Measurements from ENCODE around the gene ZNF280B.
"Not testable (repeated sequence)": the region's sequence is repeated elsewhere in the genome, so short reads cannot be mapped to it uniquely, and the experiment has no call there.

ZNF280B gene

DNA sequence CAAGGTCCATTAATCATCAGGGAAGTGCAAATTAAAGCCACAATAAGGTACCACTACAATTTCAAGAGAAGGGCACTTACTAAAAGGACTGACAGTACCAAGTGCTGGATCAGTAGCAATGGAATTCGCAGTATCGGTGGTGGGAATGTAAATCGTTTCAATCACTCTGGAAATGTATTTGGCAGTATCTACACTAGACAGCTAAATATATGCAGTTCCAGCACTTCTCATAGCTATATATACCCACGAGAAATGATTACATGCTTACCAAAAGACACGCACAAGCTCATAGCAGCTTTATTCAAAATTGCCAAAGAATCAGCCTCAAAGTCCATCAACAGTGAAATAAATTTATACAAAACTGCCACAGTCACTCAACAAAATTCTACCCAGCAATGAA, 4.4 kb upstream of the ZNF280B start:
- DNase-seq (ENCODE audit: low read depth, low spot score): no peak
- no peak overlapping the region for H3K27ac ChIP-seq

DNA sequence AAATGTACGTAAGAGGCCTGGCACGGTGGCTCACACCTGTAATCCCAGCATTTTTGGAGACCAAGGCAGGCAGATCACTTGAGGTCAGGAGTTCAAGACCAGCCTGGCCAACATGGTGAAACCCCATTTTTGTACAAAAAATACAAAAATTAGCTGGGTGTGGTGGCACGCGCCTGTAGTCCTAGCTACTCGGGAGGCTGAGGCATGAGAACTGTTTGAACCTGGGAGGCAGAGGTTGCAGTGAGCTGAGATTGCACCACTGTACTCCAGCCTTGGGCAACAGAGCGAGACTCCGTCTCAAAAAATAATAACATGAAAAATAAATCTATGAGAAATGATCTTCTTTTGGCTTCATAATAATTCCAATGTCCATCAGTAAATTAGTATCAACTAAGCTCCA, 2.3 kb upstream of the ZNF280B start:
- not testable (repeated sequence) for DNase-seq (ENCODE audit: low read depth, low spot score)

DNA sequence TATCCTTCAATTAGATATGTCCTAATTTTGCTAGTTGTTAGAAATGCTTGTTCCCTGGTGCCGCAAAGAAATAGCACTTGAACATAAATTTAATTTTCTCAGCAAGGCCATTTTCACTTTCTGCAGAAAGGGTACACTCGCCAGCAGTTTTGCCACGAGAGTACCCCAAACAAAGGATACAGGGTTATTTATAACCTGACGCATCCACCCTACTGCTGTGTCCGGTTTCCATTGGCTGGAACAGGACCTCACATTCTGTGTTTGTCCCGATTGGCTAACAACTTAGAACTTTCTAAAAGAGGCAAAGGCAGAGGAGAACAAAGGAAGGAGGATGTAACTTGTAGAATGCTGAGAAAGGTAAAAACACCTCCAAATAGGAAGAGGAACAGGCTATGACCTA, 1.4 kb upstream of the ZNF280B start:
- DNase-seq (ENCODE audit: low read depth, low spot score): not testable (repeated sequence)

More for the DNA sequence above, 2.3 kb upstream of the ZNF280B start:
- H3K27ac ChIP-seq: not testable (repeated sequence)

DNA sequence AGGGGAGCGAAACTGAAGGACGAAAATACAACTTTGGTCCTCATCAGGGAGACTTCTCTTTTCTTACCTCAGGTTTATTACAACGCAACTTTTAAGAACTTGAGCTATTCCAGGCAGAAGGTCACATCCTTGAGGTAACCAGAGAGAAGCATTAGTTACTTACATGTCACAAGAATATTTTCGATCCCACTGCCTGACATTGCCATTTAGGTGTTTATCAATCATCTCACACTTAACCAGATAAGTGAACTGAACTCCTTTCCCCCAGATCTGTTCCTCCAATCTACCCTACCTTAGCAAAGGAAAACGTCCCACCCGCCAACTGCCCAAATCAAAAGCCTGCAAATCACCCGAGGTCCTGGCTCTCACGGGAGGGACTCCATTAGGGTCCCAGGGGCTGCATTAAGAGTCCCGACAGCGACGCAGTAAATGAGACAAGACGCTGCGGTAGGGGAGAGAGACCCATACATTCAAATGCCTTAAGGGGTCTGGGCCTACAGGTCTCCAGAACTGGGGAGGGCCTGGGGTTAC, 734 bp downstream of the ZNF280B start:
- DNase-seq (ENCODE audit: low read depth, low spot score): no peak
- no peak overlapping the region for H3K27ac ChIP-seq

More for the DNA sequence above, 1.4 kb upstream of the ZNF280B start:
- H3K27ac ChIP-seq: not testable (repeated sequence)

DNA sequence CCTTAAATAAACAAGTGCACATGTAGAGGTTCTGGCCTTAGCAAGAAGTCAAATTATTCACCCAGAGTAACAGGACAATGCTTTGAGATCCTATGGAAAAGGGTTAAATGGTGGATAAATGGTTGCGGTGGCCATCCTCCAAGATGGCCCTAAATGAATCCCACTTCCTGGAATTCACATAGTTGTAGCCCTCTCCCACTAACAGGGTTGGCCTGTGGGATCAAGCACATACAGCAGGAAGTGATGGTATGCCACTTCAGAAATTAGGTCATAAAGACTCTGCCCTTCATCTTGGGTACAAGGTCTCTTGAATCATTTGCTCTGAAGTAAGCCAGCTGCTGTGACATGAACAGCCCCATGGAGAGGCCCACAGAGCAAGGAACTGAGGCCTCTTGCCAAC, 1.8 kb downstream of the ZNF280B start:
- DNase-seq (ENCODE audit: low read depth, low spot score): no peak

DNA sequence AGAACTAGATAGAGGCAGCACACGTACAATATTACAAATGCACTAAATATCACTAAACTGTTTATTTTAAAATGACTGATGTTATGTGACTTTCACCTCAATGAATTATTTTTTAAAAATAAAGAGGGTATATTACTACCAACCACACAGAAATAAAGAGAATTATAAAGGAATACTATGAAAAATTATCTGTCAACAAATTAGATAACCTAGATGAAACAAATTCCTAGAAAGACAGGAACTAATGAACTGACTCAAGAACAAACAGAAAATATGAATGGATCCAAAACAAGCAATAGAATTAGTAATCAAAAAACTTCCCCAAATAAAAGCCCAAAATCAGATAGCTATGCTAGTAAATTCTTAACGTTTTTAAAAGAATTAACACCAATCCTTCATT, 10.3 kb downstream of the ZNF280B start:
- no peak overlapping the region for H3K27ac ChIP-seq
- no peak for DNase-seq (ENCODE audit: low read depth, low spot score)

More for the DNA sequence above, 1.8 kb downstream of the ZNF280B start:
- H3K27ac ChIP-seq: no peak overlapping the region

DNA sequence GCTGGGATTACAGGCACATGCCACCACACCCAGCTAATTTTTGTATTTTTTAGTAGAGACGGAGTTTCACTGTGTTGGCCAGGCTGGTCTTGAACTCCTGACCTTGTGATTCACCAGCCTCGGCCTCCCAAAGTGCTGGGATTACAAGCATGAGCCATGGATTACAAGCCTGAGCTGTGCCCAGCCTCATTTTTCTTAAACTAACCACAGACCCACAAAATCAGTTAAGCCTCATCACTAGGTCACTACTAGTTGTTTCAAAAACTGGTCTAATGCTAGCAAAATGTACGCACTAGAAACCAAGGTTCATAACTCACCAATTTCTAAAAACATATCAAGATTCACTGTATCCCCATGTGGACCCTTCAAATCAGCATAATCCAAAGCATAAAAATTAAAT, 17.0 kb downstream of the ZNF280B start:
- H3K27ac ChIP-seq; DNase-seq (ENCODE audit: low read depth, low spot score): not testable (repeated sequence)

DNA sequence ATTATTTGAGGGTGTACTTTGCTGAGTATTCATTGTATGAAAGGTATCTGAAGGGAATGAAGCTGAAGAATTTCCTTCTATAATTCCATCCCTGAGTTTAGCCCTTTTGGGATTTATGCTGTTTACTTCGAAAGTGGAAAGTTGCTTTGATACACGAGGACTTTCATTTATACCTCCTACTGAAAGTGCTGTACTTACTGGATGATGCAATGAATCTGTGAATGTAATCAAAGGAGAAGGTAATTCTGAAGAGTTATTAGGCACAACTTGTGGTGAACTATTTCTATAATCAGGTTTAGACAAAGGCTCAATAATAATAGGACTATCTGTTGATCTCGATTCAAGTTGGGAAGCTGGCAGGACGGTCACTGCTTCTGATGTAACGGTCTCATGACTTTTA, 19.8 kb downstream of the ZNF280B start:
- no peak for DNase-seq (ENCODE audit: low read depth, low spot score)
- no peak overlapping the region for H3K27ac ChIP-seq

DNA sequence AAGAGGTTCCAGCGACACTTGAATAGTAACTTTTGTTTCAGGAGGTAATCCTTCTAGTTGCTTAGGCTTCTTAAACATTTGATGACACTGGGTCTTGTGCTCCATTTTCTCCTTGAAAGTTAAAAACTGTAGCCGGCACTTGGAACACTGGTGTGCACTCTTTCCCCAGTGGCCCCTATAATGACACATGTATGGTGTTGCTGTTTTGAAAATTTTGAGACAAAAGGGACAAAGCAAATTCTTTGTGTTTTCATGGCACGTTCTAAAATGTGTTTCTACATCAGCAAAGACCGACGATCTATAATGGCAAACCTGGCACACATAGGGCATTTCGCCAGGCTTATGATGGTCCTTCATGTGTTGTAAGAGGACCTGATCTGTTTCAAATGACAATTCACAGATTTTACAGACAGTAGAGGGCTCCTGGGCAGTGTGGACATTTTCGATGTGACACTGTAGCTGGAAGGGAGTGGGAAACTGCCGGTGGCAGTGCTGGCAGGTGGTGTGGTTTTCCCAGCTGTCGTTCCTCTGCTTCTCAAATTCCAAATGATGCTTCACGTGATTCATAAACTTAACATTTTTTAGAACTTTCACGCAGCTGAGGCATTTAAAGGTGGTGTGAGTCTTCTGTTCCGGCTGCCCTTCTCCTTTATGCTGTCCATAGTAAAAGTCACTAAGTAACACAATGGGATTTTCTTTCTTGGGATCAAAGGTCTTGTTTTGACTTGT, 20.5 kb downstream of the ZNF280B start:
- no peak overlapping the region for H3K27ac ChIP-seq
- no peak for DNase-seq (ENCODE audit: low read depth, low spot score)

DNA sequence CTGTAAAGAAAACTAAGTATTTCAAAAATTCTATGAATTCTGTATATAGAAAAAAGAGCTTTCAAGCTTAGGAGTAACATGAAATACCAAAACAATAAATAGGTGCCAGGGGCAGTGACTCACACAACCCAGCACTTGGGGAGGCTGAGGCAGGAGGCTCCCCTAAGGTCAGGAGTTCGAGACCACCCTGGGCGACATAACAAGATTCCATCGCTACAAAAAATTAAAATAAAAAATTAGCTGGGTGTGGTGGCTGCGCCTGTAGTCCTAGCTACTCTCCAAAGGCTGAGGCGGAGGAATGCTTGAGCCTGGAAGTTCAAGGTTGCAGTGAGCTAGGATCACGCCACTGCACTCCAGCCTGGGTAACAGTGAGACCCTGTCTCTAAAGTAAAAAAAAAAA, 21.5 kb downstream of the ZNF280B start:
- no peak overlapping the region for H3K27ac ChIP-seq
- DNase-seq (ENCODE audit: low read depth, low spot score): no peak

DNA sequence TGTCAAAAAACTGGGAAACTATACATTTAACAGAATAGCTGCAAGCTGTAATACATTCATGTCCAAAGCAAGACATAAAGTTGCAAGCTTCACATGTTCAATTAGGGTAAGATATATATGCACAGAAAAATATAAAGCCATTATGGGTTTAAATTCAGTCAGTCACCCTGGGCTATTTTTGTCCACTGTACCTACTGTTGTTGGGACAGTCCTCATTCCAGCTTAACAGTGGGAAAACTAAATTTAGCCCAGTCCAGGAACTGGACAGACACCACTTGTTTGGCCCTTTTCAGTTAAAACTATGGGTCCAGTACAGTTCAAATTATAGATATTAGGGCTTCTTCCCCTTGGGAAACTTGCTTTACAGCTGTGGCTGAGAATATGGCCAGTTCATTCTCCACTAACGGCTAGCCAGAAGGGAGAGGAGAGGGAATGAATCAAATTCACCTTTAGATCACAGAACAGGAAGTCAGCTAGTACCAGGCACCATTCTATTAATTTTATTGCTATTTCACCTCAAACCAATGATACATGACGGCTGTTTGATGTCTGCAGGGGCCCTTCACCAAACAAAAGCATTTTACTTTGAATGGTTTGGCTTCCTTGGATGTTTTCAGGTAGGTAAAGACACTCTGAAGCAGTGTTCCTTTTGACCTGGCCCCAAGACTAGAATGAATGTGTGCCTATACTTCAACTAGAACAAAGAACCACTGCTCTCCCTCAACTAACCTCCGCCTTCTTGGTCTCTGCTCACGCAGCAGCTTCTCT, 22.2 kb downstream of the ZNF280B start:
- no peak for DNase-seq (ENCODE audit: low read depth, low spot score)
- H3K27ac ChIP-seq: no peak overlapping the region

DNA sequence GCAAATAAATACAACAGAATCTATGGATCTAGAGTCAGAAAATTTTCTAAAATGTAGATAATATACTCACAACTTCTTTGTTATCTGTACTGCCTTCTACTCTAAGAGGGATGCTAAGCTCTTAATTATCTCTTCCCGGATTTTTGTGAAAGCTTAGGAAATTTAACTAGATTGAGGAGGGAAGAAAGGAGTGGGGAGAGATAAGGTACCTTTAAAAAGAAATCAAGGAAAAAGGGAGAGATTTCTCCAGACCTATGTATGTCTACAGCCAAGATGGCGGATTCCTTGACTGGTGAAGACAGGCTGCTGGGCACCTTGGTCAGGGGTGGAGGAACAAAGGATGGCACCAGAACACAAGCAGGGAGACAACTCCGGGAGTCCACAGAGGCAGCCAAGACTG, 23.0 kb downstream of the ZNF280B start:
- no peak overlapping the region for H3K27ac ChIP-seq
- no peak for DNase-seq (ENCODE audit: low read depth, low spot score)

DNA sequence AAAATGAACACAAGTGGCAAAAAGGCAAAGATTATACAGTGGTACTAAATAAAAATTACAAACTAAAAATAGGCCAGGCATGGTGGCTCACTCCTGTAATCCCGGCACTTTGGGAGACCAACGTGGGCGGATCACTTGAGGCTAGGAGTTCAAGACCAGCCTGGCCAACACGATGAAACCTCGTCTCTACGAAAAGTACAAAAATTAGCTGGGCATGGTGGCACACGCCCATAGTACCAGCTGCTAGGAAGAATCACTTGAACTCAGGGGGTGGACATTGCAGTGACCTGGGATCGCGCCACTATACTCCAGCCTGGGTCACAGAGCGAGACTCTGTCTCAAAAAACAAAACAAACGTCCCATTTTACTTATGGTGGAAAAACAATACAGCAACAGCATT, 24.5 kb downstream of the ZNF280B start:
- H3K27ac ChIP-seq: no peak overlapping the region
- no peak for DNase-seq (ENCODE audit: low read depth, low spot score)

DNA sequence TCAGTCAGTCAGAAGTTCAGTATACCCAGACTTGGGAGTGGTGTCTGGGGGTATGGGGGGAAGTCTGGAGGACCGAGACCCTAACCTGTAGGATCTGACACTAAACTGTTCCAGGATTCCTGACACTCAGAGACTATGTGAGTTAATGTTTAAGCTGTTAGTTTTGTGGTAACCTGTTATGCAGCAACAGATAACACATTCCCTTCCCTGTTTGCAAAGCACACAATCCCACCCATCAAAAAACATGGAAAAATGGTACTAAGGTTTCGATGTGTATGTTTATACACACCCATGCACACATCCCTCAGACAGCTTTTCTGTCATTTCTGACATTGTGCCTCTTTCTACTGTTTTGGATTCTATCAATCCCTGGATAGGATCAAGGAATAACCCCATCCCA, 27.6 kb downstream of the ZNF280B start:
- H3K27ac ChIP-seq: no peak overlapping the region
- DNase-seq (ENCODE audit: low read depth, low spot score): no peak

DNA sequence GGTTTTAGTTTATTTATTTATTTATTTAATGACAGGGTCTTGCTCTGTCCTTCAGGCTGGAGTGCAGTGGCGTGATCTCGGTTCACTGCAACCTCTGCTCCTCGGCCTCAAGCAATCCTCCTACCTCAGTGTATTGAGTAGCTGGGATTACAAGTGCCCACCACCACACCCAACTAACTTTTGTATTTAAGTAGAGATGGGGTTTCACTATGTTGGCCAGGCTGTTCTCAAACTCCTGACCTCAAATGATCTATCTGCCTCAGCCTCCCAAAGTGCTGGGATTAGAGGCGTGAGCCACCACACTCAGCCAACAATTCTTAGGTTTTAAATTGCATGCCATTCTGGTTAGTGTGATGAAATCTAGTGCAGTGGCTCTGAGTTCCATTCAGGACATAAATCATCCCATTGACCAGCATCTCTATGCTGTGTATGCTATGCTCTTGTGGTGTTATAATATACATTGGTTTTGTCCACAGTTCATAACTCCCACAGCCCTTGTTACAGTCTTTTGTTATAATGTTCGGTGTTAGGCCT, 28.5 kb downstream of the ZNF280B start:
- no peak for DNase-seq (ENCODE audit: low read depth, low spot score)
- H3K27ac ChIP-seq: no peak overlapping the region

DNA sequence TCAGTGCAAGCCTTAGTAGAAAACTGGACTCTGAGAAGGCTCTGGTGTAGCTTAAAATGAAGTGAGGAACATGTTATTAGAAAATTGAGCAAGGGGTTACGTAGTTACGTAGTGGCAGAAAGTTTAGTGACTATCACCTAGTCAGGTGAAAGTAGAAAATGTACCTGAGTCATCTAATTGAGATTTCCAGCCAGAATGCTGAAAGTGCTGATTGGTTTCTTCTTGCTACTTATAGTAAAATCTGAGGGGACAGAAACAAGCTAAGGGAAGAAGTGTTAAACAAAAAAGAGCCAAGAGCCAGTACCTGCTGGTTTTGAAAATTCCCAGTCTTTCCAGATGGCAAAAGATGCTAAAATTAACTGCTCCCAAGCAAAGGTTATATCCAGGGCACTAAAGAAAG, 29.4 kb downstream of the ZNF280B start:
- no peak for DNase-seq (ENCODE audit: low read depth, low spot score)

DNA sequence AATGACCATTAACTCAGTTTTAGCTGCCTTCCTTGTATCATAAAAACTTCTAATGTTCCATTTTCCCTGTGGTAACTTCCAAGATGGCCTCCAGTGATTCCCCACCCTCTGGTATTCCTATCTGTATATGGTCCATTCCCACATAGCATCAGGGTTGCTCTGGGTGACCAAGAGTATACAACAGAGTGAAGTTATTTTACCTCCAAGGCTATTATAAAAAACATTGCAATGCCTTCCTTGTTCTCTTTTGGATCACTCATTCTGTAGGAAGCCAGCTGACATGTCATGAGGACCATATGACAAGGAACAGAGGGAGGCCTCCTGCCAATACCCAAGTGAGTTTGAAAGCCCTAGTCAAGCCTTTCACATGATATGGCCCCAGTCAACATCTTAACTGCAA, 30.1 kb downstream of the ZNF280B start:
- DNase-seq (ENCODE audit: low read depth, low spot score): no peak
- no peak overlapping the region for H3K27ac ChIP-seq

More for the DNA sequence above, 29.4 kb downstream of the ZNF280B start:
- no peak overlapping the region for H3K27ac ChIP-seq

DNA sequence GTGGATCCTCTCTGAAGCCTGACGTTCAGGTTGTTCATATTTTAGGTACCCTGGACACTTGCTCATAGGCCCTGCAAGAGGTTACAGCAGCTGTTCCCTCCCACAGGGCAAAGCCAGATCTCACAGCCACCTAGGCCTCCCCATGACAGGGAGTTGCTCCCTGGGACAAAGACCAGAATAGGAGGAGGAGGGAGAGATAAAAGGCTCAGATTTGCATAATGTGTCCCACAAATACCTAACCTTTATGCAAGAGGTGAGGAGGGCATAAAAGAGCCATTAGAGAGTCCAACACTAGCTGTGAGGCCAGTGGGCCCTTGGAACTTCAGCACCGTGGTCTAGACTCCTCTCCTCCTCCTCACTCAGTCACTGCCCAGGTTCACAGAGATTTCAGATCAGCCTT, 33.8 kb downstream of the ZNF280B start:
- no peak for DNase-seq (ENCODE audit: low read depth, low spot score)
- no peak overlapping the region for H3K27ac ChIP-seq

DNA sequence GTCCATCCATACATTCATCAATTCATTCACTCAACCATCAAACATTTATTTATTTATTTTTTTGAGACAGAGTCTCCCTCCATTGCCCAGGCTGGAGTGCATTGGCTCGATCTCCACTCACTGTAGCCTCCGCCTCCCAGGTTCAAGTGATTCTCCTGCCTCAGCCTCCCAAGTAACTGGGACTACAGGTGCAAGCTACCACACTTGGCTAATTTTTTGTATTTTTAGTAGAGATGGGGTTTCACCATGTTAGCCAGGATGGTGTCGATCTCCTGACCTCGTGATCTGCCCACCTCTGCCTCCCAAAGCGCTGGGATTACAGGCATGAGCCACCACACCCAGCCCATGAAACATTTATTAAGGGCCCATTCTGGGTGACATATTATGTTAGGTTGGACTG, 37.4 kb downstream of the ZNF280B start:
- H3K27ac ChIP-seq; DNase-seq (ENCODE audit: low read depth, low spot score): not testable (repeated sequence)

DNA sequence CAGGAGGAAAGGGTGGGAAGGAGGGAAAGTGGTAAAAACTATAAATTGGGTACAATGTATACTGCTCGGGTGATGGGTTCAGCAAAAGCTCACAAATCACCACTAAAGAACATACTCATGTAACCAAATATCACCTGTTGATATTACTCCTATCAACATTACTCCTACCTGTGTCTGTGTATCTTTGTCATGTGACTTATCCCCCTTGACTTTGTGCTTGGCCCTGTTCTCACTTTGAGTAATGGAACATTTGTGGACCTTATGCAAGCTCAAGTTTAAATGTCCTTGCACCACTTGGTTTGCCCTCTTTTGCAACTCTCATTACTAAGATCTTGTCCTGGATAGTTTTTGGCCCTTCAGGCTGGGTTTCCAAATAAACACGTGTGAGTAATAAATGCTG, 39.0 kb downstream of the ZNF280B start:
- DNase-seq (ENCODE audit: low read depth, low spot score): no peak
- no peak overlapping the region for H3K27ac ChIP-seq

DNA sequence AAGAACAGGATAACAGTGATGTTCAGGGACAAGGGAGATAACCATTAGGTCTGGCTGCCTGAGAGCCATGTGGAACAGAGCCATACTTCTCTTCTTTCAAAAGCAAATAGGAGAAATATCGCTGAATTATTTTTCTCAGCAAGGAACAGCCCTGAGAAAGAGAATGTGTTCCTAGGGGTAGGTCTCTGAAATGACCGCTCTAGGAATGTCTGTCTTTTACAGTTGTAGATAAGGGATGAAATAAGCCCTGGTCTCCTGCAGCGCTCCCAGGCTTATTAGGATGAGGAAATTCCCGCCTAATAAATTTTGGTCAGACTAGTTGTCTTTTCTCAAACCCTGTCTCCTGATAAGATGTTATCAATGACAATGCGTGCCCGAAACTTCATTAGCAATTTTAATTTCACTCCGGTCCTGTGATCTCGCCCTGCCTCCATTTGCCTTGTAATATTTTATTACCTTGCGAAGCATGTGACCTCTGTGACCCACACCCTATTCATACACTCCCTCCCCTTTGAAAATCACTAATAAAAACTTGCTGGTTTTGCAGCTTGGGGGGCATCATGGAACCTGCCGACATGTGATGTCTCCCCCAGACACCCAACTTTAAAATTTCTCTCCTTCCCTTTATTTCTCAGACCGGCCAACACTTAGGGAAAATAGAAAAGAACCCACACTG, 39.6 kb downstream of the ZNF280B start:
- not testable (repeated sequence) for DNase-seq (ENCODE audit: low read depth, low spot score); H3K27ac ChIP-seq
